Endothelial cell of umbilical vein (primary cell): Measurements from ENCODE around the gene CCDC57. TPM values are rescaled to one million over a fixed set of nuclear protein-coding genes. Genes with fewer than 3 reads are reported as not detected.

Experiments used
- BruUV-seq: library from RNA; stranded (reverse); fragments of 400-500 nt; replicated peaks from 2 replicates; lab custom pipeline; 2021; lab: Mats Ljungman, UMichigan
- CTCF ChIA-PET: fragments of 300-600, 350-600 bp; sonication (Branson Sonifier 250); formaldehyde crosslinking; loops from one replicate; lab custom pipeline; 2021; ENCODE audit warnings: antibody characterized with exemption, inconsistent platforms; lab: Charles Lee
- POLR2A ChIA-PET: fragments of 300-600, 350-600 bp; sonication (Branson Sonifier 250); formaldehyde crosslinking; loops from one replicate; lab custom pipeline; 2021; ENCODE audit warnings: antibody characterized with exemption, inconsistent platforms; lab: Charles Lee
- DNase-seq: peaks from one replicate; pipeline ENCODE4 v3.0.0-alpha.2; 2011; ENCODE audit warnings: low read depth, low spot score
- FAIRE-seq: peaks from 2 replicates; lab custom pipeline; 2011; peaks lifted over from hg19 to GRCh38; lab: Jason Lieb, UNC
- H2AFZ ChIP-seq: 2 replicates; pipeline ENCODE4 v1.6.0; 2012; ENCODE audit warnings: low read depth, low read length, control low read depth, inconsistent platforms
- H3K27ac ChIP-seq: 2 replicates; pipeline ENCODE4 v1.5.1; 2011; ENCODE audit warnings: low read depth, mild to moderate bottlenecking, control low read depth, low read length, moderate library complexity; ENCODE audit not compliant: insufficient read depth
- H3K27me3 ChIP-seq, 2 experiments: 2 replicates each; pipeline versions ENCODE4 v1.6.0 to v1.6.1; 2011; ENCODE audit warnings: low read length in 2 of 2, mixed read lengths in 1 of 2; ENCODE audit not compliant: control insufficient read depth in 2 of 2, insufficient read depth in 2 of 2
- H3K36me3 ChIP-seq, 2 experiments: 2 replicates in 1 of 2; 3 replicates in 1 of 2; pipeline ENCODE4 v1.5.1; 2011; ENCODE audit warnings: low read length in 2 of 2, mild to moderate bottlenecking in 1 of 2, moderate library complexity in 1 of 2; ENCODE audit not compliant: control insufficient read depth in 2 of 2, insufficient read depth in 2 of 2; ENCODE audit errors: extremely low read depth in 1 of 2
- H3K4me1 ChIP-seq: 3 replicates; pipeline ENCODE4 v1.5.1; 2011; ENCODE audit warnings: mild to moderate bottlenecking, low read length; ENCODE audit not compliant: control insufficient read depth, insufficient read depth; ENCODE audit errors: extremely low read depth
- H3K4me2 ChIP-seq: 2 replicates; pipeline ENCODE4 v1.6.1; 2011; ENCODE audit warnings: low read length, control low read depth, mixed read lengths; ENCODE audit not compliant: insufficient read depth
- H3K4me3 ChIP-seq, 3 experiments: fragments of 200-600 bp in 1 of 3; sonication (generic), shearing (Covaris generic) in 1 of 3; replicated peaks in 1 of 3; 2 replicates each; pipeline ENCODE4 v1.5.1; 2011 to 2016; ENCODE audit warnings: control low read depth in 3 of 3, low read length in 3 of 3, mild to moderate bottlenecking in 2 of 3, inconsistent platforms in 1 of 3, low read depth in 1 of 3, moderate library complexity in 1 of 3; ENCODE audit not compliant: insufficient read depth in 1 of 3
- H3K79me2 ChIP-seq: 2 replicates; pipeline ENCODE4 v1.6.0; 2012; ENCODE audit warnings: low read length, inconsistent platforms; ENCODE audit not compliant: control insufficient read depth, insufficient read depth
- H3K9ac ChIP-seq: replicated peaks from 2 replicates; pipeline ENCODE3; 2011; ENCODE audit warnings: low read length, control low read depth; ENCODE audit not compliant: insufficient read depth; ENCODE audit errors: extremely low read depth
- H3K9me1 ChIP-seq: replicated peaks from 3 replicates; pipeline ENCODE4 v1.6.0; 2011; ENCODE audit warnings: mild to moderate bottlenecking, low read length; ENCODE audit not compliant: control insufficient read depth, insufficient read depth; ENCODE audit errors: extremely low read depth
- H3K9me3 ChIP-seq: replicated peaks from 2 replicates; pipeline ENCODE4 v1.5.1; 2012; ENCODE audit warnings: low read length, inconsistent platforms; ENCODE audit not compliant: control insufficient read depth, insufficient read depth
- H4K20me1 ChIP-seq: replicated peaks from 2 replicates; pipeline ENCODE3; 2011; ENCODE audit warnings: mild to moderate bottlenecking, low read length; ENCODE audit not compliant: control insufficient read depth, insufficient read depth; ENCODE audit errors: extremely low read depth
- CTCF ChIP-seq, 2 donors: IDR thresholded peaks; 1 replicate in 1 of 2; 2 replicates in 1 of 2; pipeline ENCODE4 v1.5.1; 2011; ENCODE audit warnings: low read length in 2 of 2, mild to moderate bottlenecking in 2 of 2, moderate library complexity in 2 of 2, control low read depth in 1 of 2, inconsistent platforms in 1 of 2, low read depth in 1 of 2; ENCODE audit not compliant: insufficient read depth in 1 of 2; ENCODE audit errors: extremely low read depth in 1 of 2
- EZH2 ChIP-seq: IDR thresholded peaks from 2 replicates; pipeline ENCODE4 v1.6.1; 2012; ENCODE audit warnings: borderline replicate concordance, low read depth, mild to moderate bottlenecking, moderate library complexity, low read length, inconsistent platforms; ENCODE audit not compliant: severe bottlenecking
- FOS ChIP-seq: IDR thresholded peaks from 2 replicates; pipeline ENCODE4 v1.6.1; 2011; ENCODE audit warnings: mild to moderate bottlenecking, low read length, moderate library complexity, borderline replicate concordance; ENCODE audit not compliant: insufficient read depth
- GATA2 ChIP-seq: IDR thresholded peaks from 2 replicates; pipeline ENCODE4 v1.7.0; 2011; ENCODE audit warnings: low read depth, mild to moderate bottlenecking, moderate library complexity, mixed read lengths, low read length; ENCODE audit not compliant: insufficient read length, insufficient read depth
- JUN ChIP-seq: IDR thresholded peaks from 2 replicates; pipeline ENCODE4 v1.6.1; 2011; ENCODE audit warnings: borderline replicate concordance, low read depth; ENCODE audit not compliant: insufficient read length, insufficient read depth
- POLR2AphosphoS5 ChIP-seq: IDR thresholded peaks from 2 replicates; pipeline ENCODE4 v1.6.1; 2012; ENCODE audit warnings: low read depth, mild to moderate bottlenecking, control low read depth, low read length, moderate library complexity; ENCODE audit not compliant: insufficient read depth
- dilution Hi-C: fragments of 300-500 bp; cut with MboI; formaldehyde crosslinking; loops from one replicate; pipeline ENCODE4 v1.15.0; 2019; ENCODE audit warnings: low sequenced_read_pairs; ENCODE audit not compliant: extremely low pct_ligation_motif_present
- intact Hi-C: fragments of 100-400 bp; cut with micrococcal nuclease; formaldehyde crosslinking; loops from one replicate; pipeline ENCODE4 v1.10.0; 2022
- polyA plus RNA-seq, 4 experiments: library from polyadenylated mRNA; depleted of rRNA in 3 of 4; stranded (reverse) in 3 of 4; unstranded in 1 of 4; fragments of >200 nt; gene quantifications; 2 replicates each; pipeline versions ENCODE4 v1.2.1 to v1.2.3, GENCODE V29; 2011 to 2012; ENCODE audit warnings: missing spikeins in 1 of 4
- total RNA-seq: library from RNA; stranded (reverse); gene quantifications from 2 replicates; pipeline ENCODE4 v1.2.3, GENCODE V29; 2021

The CCDC57 gene
- total and polyA plus RNA-seq, 2 donors (not counting 3 experiments of a cell fraction or from before 2014, with no cell fraction given): 18.6 to 31.6 TPM

GRCh38 chr17:82231562-82232321, 19.1 kb upstream of the CCDC57 start:
- Histone ChIP-seq H3K79me2 (peaks cover 72% of the 10 kb centered on the region), H2AFZ (no peak overlapping the region), H3K4me2 (peak overlapping the region; percentile 73), H3K9ac (peak overlapping the region; percentile 52), H3K27me3 (no peaks in the 10 kb centered on the region), H3K27ac (peak overlapping the region; percentile 55), H3K9me1 (no peaks in the 10 kb centered on the region), H3K36me3 (peaks cover 0 to 4% of the 10 kb centered on the region in 2 experiments), H3K4me3 (peak overlapping the region; percentile 43 to 59 (median 53)), H3K9me3 (no peaks in the 10 kb centered on the region), H4K20me1 (no peaks in the 10 kb centered on the region), H3K4me1 (peaks cover 23% of the 10 kb centered on the region)
- DNase-seq (peak; percentile 35), FAIRE-seq (peak; percentile 90)
- intact Hi-C loops (loop anchor here (10.0 kb wide), 1 partner anchor 197 kb away; the partner anchor contains the start of genes DCXR and RAC3), dilution Hi-C loops (no loop called here)
- no peak for TF ChIP-seq FOS
- no peak for TF ChIP-seq EZH2
- TF ChIP-seq POLR2AphosphoS5: no peak
- POLR2A ChIA-PET: no interaction called here
- CTCF ChIA-PET: interaction anchor here (1.3 to 8.8 kb wide), 2 partner anchors 26 to 201 kb away, joined by 3 to 104 read pairs; no protein-coding TSS in a partner anchor
- no TSS peak for BruUV-seq

DNA sequence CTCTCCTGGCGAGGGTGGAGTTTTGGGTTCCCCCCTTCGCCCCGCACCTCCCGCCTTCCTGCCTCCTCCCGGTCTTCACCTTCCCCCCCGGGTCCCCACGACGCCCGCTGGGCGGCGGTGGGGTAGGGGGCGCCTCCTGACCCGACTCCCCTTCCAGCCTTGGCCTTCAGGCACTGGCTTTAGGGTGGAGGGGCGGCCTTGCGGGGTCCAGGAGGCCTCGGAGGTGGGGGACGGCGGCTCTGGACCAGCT, 18.6 kb upstream of the CCDC57 start:
- CTCF ChIA-PET: interaction anchor here (1.3 to 8.8 kb wide), 2 partner anchors 26 to 201 kb away, joined by 3 to 104 read pairs; no protein-coding TSS in a partner anchor

More for the DNA sequence above, 18.6 kb upstream of the CCDC57 start:
- Histone ChIP-seq H4K20me1 (no peaks in the 10 kb centered on the region), H2AFZ (no peak overlapping the region), H3K4me2 (peak overlapping the region; percentile 73), H3K4me3 (peak overlapping the region; percentile 43 to 59 (median 53)), H3K4me1 (peaks cover 23% of the 10 kb centered on the region), H3K79me2 (peaks cover 68% of the 10 kb centered on the region), H3K27ac (peak overlapping the region; percentile 55), H3K9me3 (no peaks in the 10 kb centered on the region), H3K9me1 (no peaks in the 10 kb centered on the region), H3K27me3 (no peaks in the 10 kb centered on the region), H3K9ac (peak overlapping the region; percentile 52), H3K36me3 (peaks cover 0 to 4% of the 10 kb centered on the region in 2 experiments)
- dilution Hi-C loops: no loop called here
- TF ChIP-seq CTCF (IDR thresholded peaks at IDR 0.05; ENCODE audit: extremely low read depth in 1 of 2, insufficient read depth in 1 of 2, low read depth in 1 of 2, low read length in 2 of 2) (no peak), JUN (no peak), GATA2 (no peak), POLR2AphosphoS5 (no peak)
- POLR2A ChIA-PET: no interaction called here
- FAIRE-seq (no peak), DNase-seq (no peak)
- BruUV-seq: no TSS peak
- intact Hi-C loops: loop anchor here (10.0 kb wide), 1 partner anchor 196 kb away; the partner anchor contains the start of genes DCXR and RAC3
